GM23338 (cell line): ENCODE measurements around the gene TMEM255B. TPM values are rescaled to one million over a fixed set of nuclear protein-coding genes. Genes with fewer than 3 reads are reported as not detected.

Experiments
- ATAC-seq: fragments of 200-7000 bp; cut with Tn5 transposase; 3 replicates; pipeline ENCODE4 v1.9.1; 2020
- DNase-seq: peaks from one replicate; pipeline ENCODE4 v3.0.0-alpha.2; 2015; ENCODE audit warnings: low spot score
- H2AFZ ChIP-seq: fragments of 200-600 bp; sonication (generic); 2 replicates; pipeline ENCODE4 v1.8.0; 2016; ENCODE audit warnings: antibody characterized with exemption, mild to moderate bottlenecking, moderate library complexity
- H3F3A ChIP-seq: fragments of 200-600 bp; sonication (generic); replicated peaks from 2 replicates; pipeline ENCODE4 v1.8.0; 2017; ENCODE audit warnings: antibody characterized with exemption, mixed run types, low read depth
- H3K27ac ChIP-seq: fragments of 200-600 bp; sonication (generic); 2 replicates; pipeline ENCODE4 v1.6.1; 2016; ENCODE audit warnings: low read depth
- H3K27me3 ChIP-seq: fragments of 200-600 bp; sonication (generic); 2 replicates; pipeline ENCODE4 v1.8.0; 2016; ENCODE audit warnings: mild to moderate bottlenecking, mixed run types, moderate library complexity; ENCODE audit not compliant: insufficient read depth
- H3K36me3 ChIP-seq: fragments of 200-600 bp; sonication (generic); 2 replicates; pipeline ENCODE4 v1.8.0; 2016; ENCODE audit warnings: mild to moderate bottlenecking; ENCODE audit not compliant: insufficient read depth
- H3K4me1 ChIP-seq: fragments of 200-600 bp; sonication (generic); 2 replicates; pipeline ENCODE4 v1.8.0; 2016; ENCODE audit warnings: mild to moderate bottlenecking, moderate library complexity; ENCODE audit not compliant: insufficient read depth
- H3K4me2 ChIP-seq: fragments of 200-600 bp; sonication (generic); 2 replicates; pipeline ENCODE4 v1.7.1; 2017; ENCODE audit warnings: mixed run types
- H3K4me3 ChIP-seq: fragments of 200-600 bp; sonication (generic); 2 replicates; pipeline ENCODE4 v1.6.1; 2016; ENCODE audit warnings: mixed run types
- H3K79me2 ChIP-seq: fragments of 200-600 bp; sonication (generic); replicated peaks from 2 replicates; pipeline ENCODE4 v1.8.0; 2017; ENCODE audit warnings: mild to moderate bottlenecking; ENCODE audit not compliant: insufficient read depth
- H3K9me2 ChIP-seq: fragments of 200-600 bp; sonication (generic); 2 replicates; pipeline ENCODE4 v1.8.0; 2017; ENCODE audit not compliant: insufficient read depth
- H4K20me1 ChIP-seq: fragments of 200-600 bp; sonication (generic); replicated peaks from 2 replicates; pipeline ENCODE4 v1.8.0; 2017; ENCODE audit warnings: mild to moderate bottlenecking; ENCODE audit not compliant: insufficient read depth
- H3K27ac Mint-ChIP-seq: 2 replicates; pipeline ENCODE4 v1.8.0; 2020; ENCODE audit warnings: inconsistent platforms, mild to moderate bottlenecking, moderate library complexity, mixed read lengths
- H3K27me3 Mint-ChIP-seq: 3 replicates; pipeline ENCODE4 v1.8.0; 2022; ENCODE audit warnings: low read depth, mild to moderate bottlenecking, moderate library complexity, mixed read lengths, inconsistent platforms; ENCODE audit not compliant: insufficient read depth, poor library complexity
- H3K36me3 Mint-ChIP-seq: 3 replicates; pipeline ENCODE4 v1.8.0; 2021; ENCODE audit warnings: low read depth, mild to moderate bottlenecking, inconsistent platforms, moderate library complexity, mixed read lengths
- H3K4me1 Mint-ChIP-seq: 3 replicates; pipeline ENCODE4 v1.8.0; 2020; ENCODE audit warnings: mild to moderate bottlenecking, inconsistent platforms, mixed read lengths
- H3K4me3 Mint-ChIP-seq: 3 replicates; pipeline ENCODE4 v1.8.0; 2021; ENCODE audit warnings: moderate library complexity, mild to moderate bottlenecking, inconsistent platforms, mixed read lengths
- H3K9me3 Mint-ChIP-seq: 3 replicates; pipeline ENCODE4 v1.8.0; 2020; ENCODE audit warnings: moderate library complexity, mild to moderate bottlenecking, inconsistent platforms, mixed read lengths
- CREB1 ChIP-seq: fragments of 250-450 bp; sonication (Bioruptor Pico); IDR thresholded peaks from 2 replicates; pipeline ENCODE4 v1.5.0; 2020; ENCODE audit warnings: low read depth, mild to moderate bottlenecking, moderate library complexity
- ETS1 ChIP-seq: IDR thresholded peaks from 2 replicates; pipeline ENCODE4 v1.6.1; 2016; ENCODE audit warnings: antibody characterized with exemption
- EZH2phosphoT487 ChIP-seq: fragments of 200-600 bp; sonication (generic); IDR thresholded peaks from one replicate; pipeline ENCODE4 v1.8.1; 2018; ENCODE audit warnings: antibody characterized with exemption; ENCODE audit not compliant: unreplicated experiment
- NANOG ChIP-seq: IDR thresholded peaks from 2 replicates; pipeline ENCODE4 v1.6.1; 2016; ENCODE audit warnings: antibody characterized with exemption, borderline replicate concordance
- POLR2AphosphoS5 ChIP-seq: IDR thresholded peaks from 2 replicates; pipeline ENCODE4 v1.6.1; 2016; ENCODE audit warnings: antibody characterized with exemption, low read depth
- REST ChIP-seq: IDR thresholded peaks from one replicate; pipeline ENCODE4 v1.6.1; 2018; ENCODE audit warnings: antibody characterized with exemption; ENCODE audit not compliant: unreplicated experiment
- polyA plus RNA-seq: library from polyadenylated mRNA; unstranded; fragments of >200 nt; fragmentation: Nextera tagmentation; extraction: Ambion mirVana; gene quantifications from 2 replicates; pipeline ENCODE4 v1.2.1, GENCODE V29; 2016
- total RNA-seq: library from RNA; depleted of rRNA; stranded (reverse); fragments of >200 nt; shearing (Covaris generic); gene quantifications from 2 replicates; pipeline ENCODE4 v1.2.3, GENCODE V29; 2014

Gene TMEM255B
- total and polyA plus RNA-seq, 2 experiments from 2014 or later, result 0.69 to 4.4 TPM

- no peak for TF ChIP-seq REST
Measured at GRCh38 chr13:113766035-113766800, 7.2 kb downstream of the TMEM255B start (continued).

- H3K9me3 Mint-ChIP-seq, result no peaks in the 10 kb centered on the region
- Histone ChIP-seq H3K4me1 (no peaks in the 10 kb centered on the region), H3F3A (no peaks in the 10 kb centered on the region), H2AFZ (no peak overlapping the region), H3K36me3 (no peaks in the 10 kb centered on the region), H3K27ac (no peak overlapping the region), H3K27me3 (no peaks in the 10 kb centered on the region), H3K79me2 (no peaks in the 10 kb centered on the region), H4K20me1 (no peaks in the 10 kb centered on the region), H3K4me2 (no peak overlapping the region), H3K9me2 (no peaks in the 10 kb centered on the region), H3K4me3 (no peak overlapping the region)
- H3K27me3 Mint-ChIP-seq, result no peaks in the 10 kb centered on the region
- ATAC-seq, result no peak
- peaks cover 9% of the 10 kb centered on the region for H3K4me1 Mint-ChIP-seq
- H3K36me3 Mint-ChIP-seq, result no peaks in the 10 kb centered on the region
- no peak overlapping the region for H3K4me3 Mint-ChIP-seq
- TF ChIP-seq REST, result no peak
- TF ChIP-seq EZH2phosphoT487, result no peak
- TF ChIP-seq ETS1, result no peak
- no peak for TF ChIP-seq NANOG
- no peak for TF ChIP-seq POLR2AphosphoS5
- TF ChIP-seq CREB1 (CRISPR knock-in tag), result no peak
- H3K27ac Mint-ChIP-seq, result no peak overlapping the region
- no peak for DNase-seq
Measured at GRCh38 chr13:113767366-113767765, 8.3 kb downstream of the TMEM255B start.
